HepG2 (cell line): ENCODE measurements around the gene POLDIP3. TPM values are rescaled to one million over a fixed set of nuclear protein-coding genes. Genes with fewer than 3 reads are reported as not detected.

ENCODE experiments used
- ATAC-seq: fragments of 200-7000 bp; cut with Tn5 transposase; 3 replicates; pipeline ENCODE4 v1.9.1; 2020; ENCODE audit warnings: mild to moderate bottlenecking, moderate library complexity
- BruUV-seq: library from RNA; stranded (reverse); fragments of 400-500 nt; replicated peaks from 2 replicates; lab custom pipeline; 2021; lab: Mats Ljungman, UMichigan
- CTCF ChIA-PET: fragments of 300-600 bp; formaldehyde crosslinking; extraction: SDS; loops from one replicate; lab custom pipeline; 2021; ENCODE audit warnings: low total read pairs, inconsistent platforms, low intra/inter-chr PET ratio; lab: Yijun Ruan, JAX
- POLR2A ChIA-PET: fragments of 350-600 bp; sonication (Branson Sonifier 250); formaldehyde crosslinking; loops from one replicate; lab custom pipeline; 2020; ENCODE audit warnings: antibody characterized with exemption, inconsistent platforms; lab: Yijun Ruan, JAX
- DNase-seq: peaks from one replicate; pipeline ENCODE4 v3.0.0-alpha.2; 2015; ENCODE audit warnings: low spot score
- FAIRE-seq: peaks from 3 replicates; lab custom pipeline; 2011; peaks lifted over from hg19 to GRCh38; lab: Jason Lieb, UNC
- H2AFZ ChIP-seq: one replicate; pipeline ENCODE4 v1.6.1; 2011; ENCODE audit warnings: low read length, inconsistent platforms
- H3K27ac ChIP-seq: fragments of 300-600 bp; 3 replicates; pipeline ENCODE4 v1.8.0; 2011; ENCODE audit warnings: mixed run types, mild to moderate bottlenecking, mixed read lengths, low read length, inconsistent platforms; ENCODE audit not compliant: insufficient read depth; ENCODE audit errors: extremely low read length
- H3K27me3 ChIP-seq, 2 experiments: fragments of 200-600 bp in 1 of 2; 2 replicates in 1 of 2; 3 replicates in 1 of 2; pipeline versions ENCODE4 v1.6.0 to v1.8.0; 2011; ENCODE audit warnings: low read length in 2 of 2, mild to moderate bottlenecking in 2 of 2, moderate library complexity in 2 of 2, inconsistent platforms in 1 of 2; ENCODE audit not compliant: insufficient read depth in 2 of 2, control insufficient read depth in 1 of 2
- H3K36me3 ChIP-seq, 2 experiments: fragments of 200-600 bp in 1 of 2; replicated peaks in 1 of 2; 2 replicates in 1 of 2; 3 replicates in 1 of 2; pipeline versions ENCODE4 v1.5.1 to v1.8.0; 2011; ENCODE audit warnings: low read length in 2 of 2, inconsistent platforms in 1 of 2; ENCODE audit not compliant: insufficient read depth in 2 of 2, control insufficient read depth in 1 of 2
- H3K4me1 ChIP-seq: 2 replicates; pipeline ENCODE4 v1.5.1; 2012; ENCODE audit warnings: low read length, inconsistent platforms; ENCODE audit not compliant: insufficient read depth
- H3K4me2 ChIP-seq: 2 replicates; pipeline ENCODE4 v1.6.0; 2011; ENCODE audit warnings: low read depth, low read length, inconsistent platforms
- H3K4me3 ChIP-seq, 3 experiments: fragments of 200-600 bp in 1 of 3; sonication (generic), shearing (Covaris generic) in 1 of 3; replicated peaks in 1 of 3; 2 replicates each; pipeline ENCODE4 v1.5.1; 2011 to 2016; ENCODE audit warnings: low read length in 3 of 3, inconsistent platforms in 2 of 3, low read depth in 2 of 3, mild to moderate bottlenecking in 2 of 3, control low read depth in 1 of 3, mixed read lengths in 1 of 3; ENCODE audit not compliant: insufficient read depth in 1 of 3
- H3K79me2 ChIP-seq: one replicate; pipeline ENCODE4 v1.6.1; 2011; ENCODE audit warnings: low read length, inconsistent platforms; ENCODE audit not compliant: insufficient read depth
- H3K9ac ChIP-seq: 2 replicates; pipeline ENCODE4 v1.6.0; 2011; ENCODE audit warnings: mild to moderate bottlenecking, low read depth, low read length, inconsistent platforms; ENCODE audit not compliant: insufficient read depth
- H3K9me3 ChIP-seq: 2 replicates; pipeline ENCODE4 v1.5.1; 2012; ENCODE audit warnings: mild to moderate bottlenecking, low read length
- H4K20me1 ChIP-seq: 2 replicates; pipeline ENCODE4 v1.6.0; 2011; ENCODE audit warnings: inconsistent platforms, mild to moderate bottlenecking, low read length, moderate library complexity; ENCODE audit not compliant: insufficient read depth
- ARID3A ChIP-seq: IDR thresholded peaks from 2 replicates; pipeline ENCODE4 v1.6.1; 2012; ENCODE audit warnings: low read depth, low read length, improper control_type of control experiment
- PAXIP1 ChIP-seq: sonication (generic); formaldehyde crosslinking; conservative IDR thresholded peaks from 2 replicates; pipeline ENCODE4 v1.4.0; 2020; ENCODE audit warnings: mild to moderate bottlenecking, missing genetic modification reagents, moderate library complexity
- SMAD3 ChIP-seq: sonication (generic); formaldehyde crosslinking; IDR thresholded peaks from 2 replicates; pipeline ENCODE4 v1.4.0; 2020; ENCODE audit warnings: missing genetic modification reagents
- WGBS: methylation state at CpG from one replicate; pipeline ENCODE4 v1.1.6; 2017; ENCODE audit warnings: low lambda C conversion rate; 5-methylcytosine and 5-hydroxymethylcytosine counted together
- in situ Hi-C: cut with HindIII; loops from 2 replicates; pipeline ENCODE4 v1.10.0; 2017; ENCODE audit warnings: low pct_unique_long_range_greater_than_20kb; ENCODE audit not compliant: extremely low pct_ligation_motif_present
- intact Hi-C: fragments of 100-400 bp; cut with micrococcal nuclease; formaldehyde crosslinking; loops from one replicate; pipeline ENCODE4 v1.10.0; 2022; ENCODE audit not compliant: unreplicated experiment
- polyA plus RNA-seq, 8 experiments: library from polyadenylated mRNA; depleted of rRNA in 3 of 8; stranded (reverse) in 7 of 8; unstranded in 1 of 8; fragments of >200 nt; fragmentation: Illumina TruSeq in 4 of 8; extraction: Trizol in 4 of 8; gene quantifications; 2 replicates each; pipeline versions ENCODE4 v1.2.1 to v1.2.3, GENCODE V29; 2011 to 2016; ENCODE audit warnings: low read depth in 4 of 8, missing spikeins in 1 of 8, mixed read lengths in 1 of 8; ENCODE audit not compliant: insufficient read depth in 1 of 8
- total RNA-seq, 5 experiments: library from RNA; depleted of rRNA; stranded (reverse); fragments of >200 nt; fragmentation: Illumina TruSeq; extraction: Trizol; gene quantifications; 2 replicates each; pipeline ENCODE4 v1.2.3, GENCODE V29; 2016; ENCODE audit warnings: low read depth in 1 of 5
- TF ChIP-seq, protein P1 (sequence below): sonication (generic); formaldehyde crosslinking; IDR thresholded peaks from 2 replicates; pipeline ENCODE4 v1.5.0; 2020; ENCODE audit warnings: mild to moderate bottlenecking, missing genetic modification reagents, borderline replicate concordance
- TF ChIP-seq, protein P2 (sequence below): sonication (generic); formaldehyde crosslinking; IDR thresholded peaks from 2 replicates; pipeline ENCODE4 v1.4.0; 2020; ENCODE audit warnings: low read depth, mild to moderate bottlenecking, missing genetic modification reagents

The POLDIP3 gene
- total and polyA plus RNA-seq, 2 of the 13 experiments (the other 11 are each of a cell fraction or from before 2014, with no cell fraction given), result 45.8 to 47.4 TPM

GRCh38 chr22:42646569-42647525 is 32.2 kb upstream of the POLDIP3 start:
- WGBS, result 51% methylated on average over 10 of the region's 16 CpGs
- Histone ChIP-seq H3K4me1 (peaks cover 79% of the 10 kb centered on the region), H3K79me2 (peaks cover 61% of the 10 kb centered on the region), H3K4me2 (peak overlapping the region; percentile 96), H3K27me3 (no peaks in the 10 kb centered on the region; a peak in 1 of 5 replicates), H2AFZ (no peak overlapping the region), H3K36me3 (no peaks in the 10 kb centered on the region; a peak in 2 of 5 replicates), H3K27ac (peak overlapping the region; percentile 88), H3K4me3 (peak overlapping the region; percentile 22 to 100 (median 42)), H4K20me1 (peaks cover 10% of the 10 kb centered on the region; the same call in 1 of the 2 replicates), H3K9me3 (no peaks in the 10 kb centered on the region), H3K9ac (peak overlapping the region; percentile 98)
- ATAC-seq (no peak), DNase-seq (no peak), FAIRE-seq (no peak)
- POLR2A ChIA-PET, result interaction anchor here (0.5 to 4.4 kb wide), 6 partner anchors 9 to 32 kb away, joined by 3 to 45 read pairs (median 4); partner anchors contain the start of gene POLDIP3
- in situ Hi-C loops, result no loop called here
- intact Hi-C loops, result loop anchor here (1.0 to 10.0 kb wide), 3 partner anchors 26 to 208 kb away; partner anchors contain the start of gene ARFGAP3
- CTCF ChIA-PET, result interaction anchor here (0.7 kb wide), 1 partner anchor 17 kb away, joined by 4 read pairs; no protein-coding TSS in a partner anchor
- no TSS peak for BruUV-seq
- TF ChIP-seq, protein P1, sequence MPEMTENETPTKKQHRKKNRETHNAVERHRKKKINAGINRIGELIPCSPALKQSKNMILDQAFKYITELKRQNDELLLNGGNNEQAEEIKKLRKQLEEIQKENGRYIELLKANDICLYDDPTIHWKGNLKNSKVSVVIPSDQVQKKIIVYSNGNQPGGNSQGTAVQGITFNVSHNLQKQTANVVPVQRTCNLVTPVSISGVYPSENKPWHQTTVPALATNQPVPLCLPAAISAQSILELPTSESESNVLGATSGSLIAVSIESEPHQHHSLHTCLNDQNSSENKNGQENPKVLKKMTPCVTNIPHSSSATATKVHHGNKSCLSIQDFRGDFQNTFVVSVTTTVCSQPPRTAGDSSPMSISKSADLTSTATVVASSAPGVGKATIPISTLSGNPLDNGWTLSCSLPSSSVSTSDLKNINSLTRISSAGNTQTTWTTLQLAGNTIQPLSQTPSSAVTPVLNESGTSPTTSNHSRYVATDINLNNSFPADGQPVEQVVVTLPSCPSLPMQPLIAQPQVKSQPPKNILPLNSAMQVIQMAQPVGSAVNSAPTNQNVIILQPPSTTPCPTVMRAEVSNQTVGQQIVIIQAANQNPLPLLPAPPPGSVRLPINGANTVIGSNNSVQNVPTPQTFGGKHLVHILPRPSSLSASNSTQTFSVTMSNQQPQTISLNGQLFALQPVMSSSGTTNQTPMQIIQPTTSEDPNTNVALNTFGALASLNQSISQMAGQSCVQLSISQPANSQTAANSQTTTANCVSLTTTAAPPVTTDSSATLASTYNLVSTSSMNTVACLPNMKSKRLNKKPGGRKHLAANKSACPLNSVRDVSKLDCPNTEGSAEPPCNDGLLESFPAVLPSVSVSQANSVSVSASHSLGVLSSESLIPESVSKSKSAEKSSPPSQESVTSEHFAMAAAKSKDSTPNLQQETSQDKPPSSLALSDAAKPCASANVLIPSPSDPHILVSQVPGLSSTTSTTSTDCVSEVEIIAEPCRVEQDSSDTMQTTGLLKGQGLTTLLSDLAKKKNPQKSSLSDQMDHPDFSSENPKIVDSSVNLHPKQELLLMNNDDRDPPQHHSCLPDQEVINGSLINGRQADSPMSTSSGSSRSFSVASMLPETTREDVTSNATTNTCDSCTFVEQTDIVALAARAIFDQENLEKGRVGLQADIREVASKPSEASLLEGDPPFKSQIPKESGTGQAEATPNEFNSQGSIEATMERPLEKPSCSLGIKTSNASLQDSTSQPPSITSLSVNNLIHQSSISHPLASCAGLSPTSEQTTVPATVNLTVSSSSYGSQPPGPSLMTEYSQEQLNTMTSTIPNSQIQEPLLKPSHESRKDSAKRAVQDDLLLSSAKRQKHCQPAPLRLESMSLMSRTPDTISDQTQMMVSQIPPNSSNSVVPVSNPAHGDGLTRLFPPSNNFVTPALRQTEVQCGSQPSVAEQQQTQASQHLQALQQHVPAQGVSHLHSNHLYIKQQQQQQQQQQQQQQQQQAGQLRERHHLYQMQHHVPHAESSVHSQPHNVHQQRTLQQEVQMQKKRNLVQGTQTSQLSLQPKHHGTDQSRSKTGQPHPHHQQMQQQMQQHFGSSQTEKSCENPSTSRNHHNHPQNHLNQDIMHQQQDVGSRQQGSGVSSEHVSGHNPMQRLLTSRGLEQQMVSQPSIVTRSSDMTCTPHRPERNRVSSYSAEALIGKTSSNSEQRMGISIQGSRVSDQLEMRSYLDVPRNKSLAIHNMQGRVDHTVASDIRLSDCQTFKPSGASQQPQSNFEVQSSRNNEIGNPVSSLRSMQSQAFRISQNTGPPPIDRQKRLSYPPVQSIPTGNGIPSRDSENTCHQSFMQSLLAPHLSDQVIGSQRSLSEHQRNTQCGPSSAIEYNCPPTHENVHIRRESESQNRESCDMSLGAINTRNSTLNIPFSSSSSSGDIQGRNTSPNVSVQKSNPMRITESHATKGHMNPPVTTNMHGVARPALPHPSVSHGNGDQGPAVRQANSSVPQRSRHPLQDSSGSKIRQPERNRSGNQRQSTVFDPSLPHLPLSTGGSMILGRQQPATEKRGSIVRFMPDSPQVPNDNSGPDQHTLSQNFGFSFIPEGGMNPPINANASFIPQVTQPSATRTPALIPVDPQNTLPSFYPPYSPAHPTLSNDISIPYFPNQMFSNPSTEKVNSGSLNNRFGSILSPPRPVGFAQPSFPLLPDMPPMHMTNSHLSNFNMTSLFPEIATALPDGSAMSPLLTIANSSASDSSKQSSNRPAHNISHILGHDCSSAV (CRISPR knock-in tag), result no peak
- TF ChIP-seq SMAD3 (CRISPR knock-in tag), result no peak
- TF ChIP-seq, protein P2, sequence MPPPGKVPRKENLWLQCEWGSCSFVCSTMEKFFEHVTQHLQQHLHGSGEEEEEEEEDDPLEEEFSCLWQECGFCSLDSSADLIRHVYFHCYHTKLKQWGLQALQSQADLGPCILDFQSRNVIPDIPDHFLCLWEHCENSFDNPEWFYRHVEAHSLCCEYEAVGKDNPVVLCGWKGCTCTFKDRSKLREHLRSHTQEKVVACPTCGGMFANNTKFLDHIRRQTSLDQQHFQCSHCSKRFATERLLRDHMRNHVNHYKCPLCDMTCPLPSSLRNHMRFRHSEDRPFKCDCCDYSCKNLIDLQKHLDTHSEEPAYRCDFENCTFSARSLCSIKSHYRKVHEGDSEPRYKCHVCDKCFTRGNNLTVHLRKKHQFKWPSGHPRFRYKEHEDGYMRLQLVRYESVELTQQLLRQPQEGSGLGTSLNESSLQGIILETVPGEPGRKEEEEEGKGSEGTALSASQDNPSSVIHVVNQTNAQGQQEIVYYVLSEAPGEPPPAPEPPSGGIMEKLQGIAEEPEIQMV (CRISPR knock-in tag), result no peak
- TF ChIP-seq PAXIP1 (CRISPR knock-in tag), result no peak
- no peak for TF ChIP-seq ARID3A
